HG03442 (cell line): Measurements from ENCODE around the gene DCAF11.

Source experiments
- ATAC-seq: cut with Tn5 transposase; IDR thresholded peaks from one replicate; pipeline ENCODE4 v1.9.1; 2021; ENCODE audit warnings: mild to moderate bottlenecking, moderate library complexity; ENCODE audit not compliant: unreplicated experiment

DCAF11 gene

GRCh38 chr14:24078146-24078545, 36.4 kb upstream of the DCAF11 start:
- ATAC-seq = no peak

GRCh38 chr14:24079491-24080141, 35.0 kb upstream of the DCAF11 start:
- ATAC-seq = no peak

GRCh38 chr14:24080142-24080530, 34.4 kb upstream of the DCAF11 start:
- ATAC-seq = no peak

GRCh38 chr14:24080888-24081738, 33.5 kb upstream of the DCAF11 start:
- peak; percentile 80 for ATAC-seq

DNA sequence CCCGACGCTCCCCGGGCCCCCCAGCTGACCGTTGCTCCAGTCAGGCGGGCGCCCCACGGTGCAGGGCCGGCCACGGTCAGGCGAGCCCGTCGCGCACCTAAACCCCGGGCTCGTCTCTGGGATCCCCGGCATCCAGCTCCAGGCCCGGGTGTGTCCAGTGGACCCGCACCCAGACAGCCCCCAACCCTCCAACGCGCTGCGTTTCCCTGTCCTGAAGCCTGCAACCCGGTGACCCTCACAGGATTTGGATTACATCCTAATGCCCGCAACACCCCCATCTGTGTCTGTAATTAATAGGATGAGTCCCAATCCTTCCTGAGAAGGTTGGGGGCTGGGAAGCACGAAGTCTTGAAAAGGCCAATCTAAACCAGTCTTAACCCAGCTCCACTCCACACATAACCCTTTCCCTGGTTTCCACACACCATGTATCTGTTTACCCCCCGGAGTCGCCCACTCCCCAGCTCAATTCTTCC, 32.8 kb upstream of the DCAF11 start:
- no peak for ATAC-seq

GRCh38 chr14:24082411-24083080, 32.0 kb upstream of the DCAF11 start:
- no peak for ATAC-seq

- no peak for ATAC-seq
Observed at GRCh38 chr14:24083462-24083861, 31.1 kb upstream of the DCAF11 start.

DNA sequence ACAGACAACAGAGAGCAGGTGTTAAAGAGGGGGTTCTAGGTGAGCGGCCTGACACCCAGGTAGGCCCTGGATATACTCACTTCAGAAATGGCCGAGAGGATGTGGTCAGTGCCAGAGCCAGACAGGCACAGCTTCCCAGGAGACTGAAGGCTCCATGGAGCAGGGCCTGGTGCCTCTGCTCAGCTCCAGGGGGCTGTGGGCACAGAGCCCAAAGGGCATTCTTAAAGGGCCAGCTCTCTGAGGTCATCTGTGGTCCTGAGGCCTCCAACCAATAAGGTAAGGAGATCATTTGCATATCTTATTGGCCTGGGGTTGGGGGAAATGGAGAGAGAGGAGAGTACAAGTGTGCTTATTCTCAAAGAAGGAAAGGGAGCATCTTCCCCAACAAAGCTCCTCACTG, 30.1 kb upstream of the DCAF11 start:
- ATAC-seq = no peak

GRCh38 chr14:24085215-24085614, 29.4 kb upstream of the DCAF11 start:
- ATAC-seq = no peak

- ATAC-seq = no peak
Observed at GRCh38 chr14:24086193-24086955, 28.2 kb upstream of the DCAF11 start.

DNA sequence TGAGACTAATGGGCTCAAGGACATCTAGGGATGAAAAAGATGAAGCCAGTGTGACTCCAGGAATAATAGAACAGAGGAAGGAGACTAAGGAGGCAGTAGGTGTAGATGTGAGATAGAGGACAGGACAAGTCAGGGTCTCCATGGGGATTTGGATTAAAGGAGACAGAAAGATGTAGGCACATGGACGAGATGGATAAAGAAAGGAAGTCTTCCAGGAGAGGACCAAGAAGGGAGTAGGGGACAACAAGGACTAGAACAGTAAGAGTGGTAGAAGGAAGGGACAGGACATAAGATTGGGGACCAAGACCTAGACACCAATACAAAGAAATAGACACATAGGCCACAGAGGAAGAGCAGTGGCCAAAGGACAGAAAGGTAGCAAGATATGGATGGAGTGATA, 27.6 kb upstream of the DCAF11 start:
- no peak for ATAC-seq

DNA sequence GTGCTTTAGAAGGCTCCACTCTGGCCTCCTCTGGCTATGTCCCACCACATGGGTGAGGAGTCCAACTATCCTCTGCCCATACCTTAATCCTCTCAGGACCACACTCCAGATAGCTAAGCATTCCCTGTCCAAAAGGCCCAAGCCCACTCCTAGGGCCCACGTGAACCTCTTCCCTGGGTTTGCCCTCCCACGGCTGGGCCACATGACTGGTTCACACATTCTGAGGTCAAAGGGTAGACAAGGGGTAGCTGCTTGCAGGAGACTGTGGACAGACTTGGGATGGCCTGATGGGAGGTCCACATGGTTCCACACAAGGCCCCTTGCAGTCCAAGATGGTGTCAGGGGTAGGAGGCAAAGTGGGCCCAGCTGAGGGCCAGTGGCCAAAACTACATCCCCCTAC, 26.5 kb upstream of the DCAF11 start:
- no peak for ATAC-seq

DNA sequence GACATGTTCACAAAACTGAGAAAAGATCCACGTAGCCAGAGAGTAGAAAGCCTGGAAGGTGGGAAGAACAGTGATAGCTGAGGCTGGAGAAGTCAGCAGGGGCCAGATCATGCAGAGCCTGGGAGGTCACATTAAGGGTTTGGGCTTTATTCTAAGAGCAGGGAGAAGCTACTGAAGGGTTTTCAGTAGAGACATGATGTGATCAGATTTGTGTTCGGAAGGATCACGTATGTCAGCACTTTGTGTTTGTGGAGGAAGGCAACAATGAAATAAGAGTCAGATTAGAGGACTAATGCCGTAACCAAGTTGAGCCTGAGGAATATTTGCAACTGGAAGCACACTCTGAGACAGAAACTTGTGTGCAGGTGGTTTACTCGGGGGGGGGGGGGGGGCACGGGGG, 24.7 kb upstream of the DCAF11 start:
- ATAC-seq = no peak

DNA sequence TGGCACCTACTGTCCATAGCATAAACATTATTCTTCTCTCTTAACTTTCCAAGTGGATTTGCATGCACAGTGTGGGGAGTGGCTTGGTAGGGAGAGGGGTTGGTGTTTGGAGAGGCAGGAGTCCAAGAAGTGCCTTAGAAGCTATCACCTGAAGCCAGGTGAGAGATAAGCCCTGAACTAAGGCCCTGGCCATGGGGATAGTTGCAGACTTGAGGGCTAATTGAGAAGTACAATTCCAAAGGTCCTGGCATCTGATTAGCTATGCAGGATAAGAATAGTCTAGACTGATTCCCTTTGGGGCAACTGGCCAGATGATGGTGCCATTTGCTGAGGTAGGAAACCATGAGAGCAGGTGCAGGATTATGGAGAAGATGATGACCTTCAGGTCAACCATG, 22.5 kb upstream of the DCAF11 start:
- ATAC-seq = no peak

DNA sequence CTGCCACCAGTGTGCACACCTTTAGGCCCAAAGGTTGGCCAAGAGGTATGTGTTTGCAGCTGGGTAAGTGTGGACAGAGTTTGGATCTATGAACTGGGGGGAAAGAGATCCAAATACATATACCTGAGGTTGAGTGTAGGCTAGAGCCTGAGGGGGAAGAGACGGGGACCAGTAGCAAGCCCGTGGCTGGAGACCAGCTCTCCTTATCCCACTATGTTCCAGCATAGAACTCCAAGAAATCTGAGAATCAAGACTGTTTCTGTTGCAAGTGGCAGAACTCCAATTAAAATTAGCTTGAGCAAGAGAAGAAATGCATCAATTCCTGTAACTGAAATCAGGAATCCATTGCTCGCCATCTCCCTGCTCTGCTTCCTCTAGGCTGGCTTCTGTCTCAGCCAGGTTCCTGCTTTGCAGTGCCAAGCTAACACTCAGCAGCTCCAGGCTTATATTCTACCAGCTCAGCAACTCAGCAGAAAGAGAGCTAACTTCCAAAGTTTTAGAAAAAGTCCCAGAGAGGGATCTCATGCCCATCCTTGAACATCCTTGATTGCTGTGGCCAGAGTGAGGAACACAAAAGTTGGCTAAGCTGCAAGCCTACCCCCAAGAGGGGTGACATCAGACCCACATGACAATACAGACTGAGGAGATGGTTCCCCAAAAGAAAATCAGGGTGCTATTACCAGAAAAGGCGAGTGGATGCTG, 21.9 kb upstream of the DCAF11 start:
- no peak for ATAC-seq

DNA sequence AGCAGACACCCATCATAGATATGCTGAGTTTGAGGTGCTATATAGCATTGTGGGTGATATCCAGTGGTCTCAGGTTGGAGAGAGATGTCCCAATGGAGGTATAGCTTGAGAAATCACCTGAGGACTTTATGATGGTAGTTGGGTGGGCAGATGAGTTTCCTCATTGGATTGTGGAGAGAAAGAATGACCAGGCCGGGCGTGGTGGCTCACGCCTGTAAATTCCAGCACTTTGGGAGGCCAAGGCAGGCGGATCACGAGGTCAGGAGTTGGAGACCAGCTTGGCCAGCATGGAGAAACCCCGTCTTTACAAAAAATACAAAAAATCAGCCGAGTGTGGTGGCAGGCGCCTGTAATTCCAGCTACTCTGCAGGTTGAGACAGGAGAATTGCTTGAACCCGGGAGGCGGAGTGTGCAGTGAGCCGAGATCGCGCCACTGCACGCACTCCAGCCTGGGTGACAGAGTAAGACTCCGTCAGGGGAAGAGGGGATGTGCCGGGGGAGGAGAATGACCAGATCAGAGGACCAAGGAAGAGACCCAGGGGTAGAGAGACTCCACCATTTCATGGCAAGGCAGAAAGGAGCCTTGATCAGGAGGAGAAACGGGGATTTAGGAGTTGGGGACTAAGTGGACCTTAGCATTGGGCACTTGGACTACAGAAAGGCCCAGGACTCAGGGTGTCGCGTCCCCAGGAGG, 21.2 kb upstream of the DCAF11 start:
- no peak for ATAC-seq

GRCh38 chr14:24093901-24094840, 20.4 kb upstream of the DCAF11 start, which contains the start of gene PCK2:
PCK2 (plus strand) TSS chr14:24094311; CDS start chr14:24094406, 95 bp downstream.
- ATAC-seq = peak; percentile 43

DNA sequence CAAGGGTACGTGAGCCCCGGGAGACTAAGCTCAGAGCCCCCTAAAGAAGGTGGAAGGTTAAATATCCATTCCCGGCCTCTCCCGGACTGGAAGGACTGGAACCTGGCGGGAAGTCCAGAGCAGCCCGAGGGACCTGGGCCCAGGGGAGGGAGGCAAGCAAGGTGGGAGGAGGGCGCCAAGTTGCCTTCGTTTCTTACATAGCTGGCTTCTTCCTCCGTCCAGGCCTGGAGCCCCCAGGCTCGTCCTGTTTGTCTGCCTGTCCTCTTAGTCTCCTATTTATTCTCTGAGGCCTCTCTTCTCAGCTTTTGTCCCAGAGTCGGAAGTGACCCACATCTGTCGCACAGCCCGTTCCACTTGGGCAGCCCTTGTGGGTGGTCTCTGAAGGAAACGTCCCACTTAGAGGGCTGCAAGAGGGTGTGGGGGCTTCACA, 19.7 kb upstream of the DCAF11 start:
- no peak for ATAC-seq
